DMS153 treated with DMSO at 0.1 percent for 48 hours (cell line): ENCODE data around the gene CR1.
"Not testable (repeated sequence)": the region's sequence is repeated elsewhere in the genome, so short reads cannot be mapped to it uniquely, and the experiment has no call there.

ENCODE experiments used
- DNase-seq: peaks from one replicate; lab custom pipeline; 2025; ENCODE audit not compliant: unreplicated experiment; lab: John Stamatoyannopoulos, UW

CR1 gene

DNA sequence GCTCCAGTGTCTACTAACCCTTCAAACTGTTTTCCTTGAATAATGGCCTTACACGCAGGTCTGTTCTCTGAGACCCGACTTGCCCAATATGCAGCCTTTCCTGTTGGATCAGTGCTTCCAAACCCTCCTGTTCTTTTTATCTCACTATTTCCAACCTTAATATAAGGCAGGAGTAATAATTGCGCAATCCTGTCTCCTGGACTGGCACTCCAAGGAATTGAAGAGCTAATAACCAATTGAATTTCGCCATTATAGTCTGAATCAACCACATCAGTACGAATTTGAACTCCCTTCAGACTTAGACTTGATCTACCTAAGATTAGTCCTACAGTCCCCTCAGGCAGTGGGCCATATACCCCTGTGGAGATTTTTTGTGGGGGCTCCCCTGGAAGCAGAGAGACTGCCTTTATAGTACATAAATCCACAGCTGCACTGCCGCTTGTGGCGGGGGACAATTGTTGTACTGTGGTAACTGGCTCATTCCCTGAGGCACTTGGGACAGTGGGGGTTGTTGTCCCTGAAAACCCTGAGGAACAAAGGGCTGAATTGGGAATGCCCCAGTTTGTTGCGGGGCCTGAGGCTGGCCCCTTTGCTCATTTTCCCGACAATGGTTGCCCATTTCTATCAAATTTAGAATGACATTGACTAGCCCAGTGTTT, 142.7 kb downstream of the CR1 start:
- DNase-seq = not testable (repeated sequence)

DNA sequence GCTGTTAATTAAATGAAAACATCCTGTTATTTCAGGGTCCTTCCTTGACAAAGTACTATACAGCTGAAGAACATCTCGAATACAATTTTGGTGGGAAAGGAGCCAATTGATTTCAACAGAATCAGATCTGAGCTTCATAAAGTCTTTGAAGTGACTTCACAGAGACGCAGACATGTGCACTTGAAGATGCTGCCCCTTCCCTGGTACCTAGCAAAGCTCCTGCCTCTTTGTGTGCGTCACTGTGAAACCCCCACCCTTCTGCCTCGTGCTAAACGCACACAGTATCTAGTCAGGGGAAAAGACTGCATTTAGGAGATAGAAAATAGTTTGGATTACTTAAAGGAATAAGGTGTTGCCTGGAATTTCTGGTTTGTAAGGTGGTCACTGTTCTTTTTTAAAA, 143.4 kb downstream of the CR1 start:
- DNase-seq = not testable (repeated sequence)

DNA sequence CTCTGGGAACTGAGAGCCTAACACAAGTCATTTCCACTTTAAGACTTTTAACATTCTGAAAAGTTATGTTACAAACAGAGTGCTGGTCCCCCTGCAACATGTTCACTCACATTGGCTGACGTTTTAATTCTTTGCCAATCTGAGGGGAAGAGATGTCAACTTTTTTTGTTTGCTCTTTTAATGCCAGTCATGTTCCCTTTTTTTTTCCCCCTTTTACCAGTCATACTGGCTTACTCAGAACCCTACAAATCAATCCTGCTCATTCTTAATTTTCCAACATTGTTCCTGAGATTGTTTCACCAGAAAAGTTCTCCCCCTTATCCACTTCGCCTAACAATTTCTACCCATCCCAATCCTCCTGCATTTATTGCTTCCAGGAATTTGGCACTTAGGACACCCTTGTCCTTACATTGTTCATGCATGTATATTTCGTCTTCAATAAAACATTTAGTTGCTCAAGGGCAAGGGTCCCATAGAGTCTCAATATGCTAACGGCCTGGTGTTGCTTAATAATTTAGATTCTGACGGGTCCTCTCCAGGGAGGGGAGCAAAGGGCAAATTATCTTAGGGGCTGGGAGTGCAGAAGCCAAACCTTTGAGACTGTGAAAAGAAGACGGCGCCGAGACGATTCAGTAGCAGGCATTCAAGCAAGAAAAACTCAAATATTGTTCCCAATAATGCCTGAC, 148.4 kb downstream of the CR1 start:
- DNase-seq = no peak

DNA sequence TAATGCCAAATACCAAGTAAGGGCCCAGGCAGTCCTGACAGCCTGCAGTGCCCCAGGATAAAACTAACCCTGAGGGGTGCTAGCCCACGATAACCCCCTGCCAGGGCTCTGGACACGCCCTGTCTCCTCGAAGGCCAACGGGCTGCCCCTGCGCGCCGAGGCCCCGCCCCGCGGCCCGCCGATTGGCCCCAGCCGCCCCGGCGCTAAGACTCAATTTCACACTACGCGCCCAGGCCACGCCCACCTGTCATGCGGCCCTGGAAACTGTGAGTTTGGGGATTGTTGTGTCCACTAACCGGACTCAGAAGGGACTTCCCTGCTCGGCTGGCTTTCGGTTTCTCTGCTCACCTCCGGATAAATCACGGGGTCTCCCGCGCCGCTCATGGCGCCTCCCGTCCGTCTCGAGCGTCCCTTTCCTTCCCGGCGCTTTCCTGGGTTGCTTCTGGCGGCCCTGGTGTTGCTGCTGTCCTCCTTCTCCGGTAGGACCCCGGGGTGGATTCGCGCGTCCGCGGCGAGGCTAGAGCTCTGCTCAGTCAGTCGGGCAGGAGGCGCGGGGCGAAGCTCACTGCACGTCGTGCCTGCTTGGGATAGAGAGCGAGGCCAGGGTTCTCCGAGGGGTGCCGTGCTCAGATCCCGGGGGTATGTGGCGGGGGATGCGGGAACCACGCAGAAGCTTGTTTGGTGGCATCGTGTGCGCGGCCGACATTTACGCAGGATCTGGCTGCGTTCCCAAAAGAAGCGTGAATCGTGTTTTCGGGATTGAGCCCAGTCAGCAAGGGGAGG, 149.1 kb downstream of the CR1 start, which contains the start of gene CR1L:
Gene CR1L, plus strand, starts transcription at position 282 of the 783 bp plus-strand sequence. Its CDS starts 101 bp downstream, at position 383.
- DNase-seq = peak; percentile 36

DNA sequence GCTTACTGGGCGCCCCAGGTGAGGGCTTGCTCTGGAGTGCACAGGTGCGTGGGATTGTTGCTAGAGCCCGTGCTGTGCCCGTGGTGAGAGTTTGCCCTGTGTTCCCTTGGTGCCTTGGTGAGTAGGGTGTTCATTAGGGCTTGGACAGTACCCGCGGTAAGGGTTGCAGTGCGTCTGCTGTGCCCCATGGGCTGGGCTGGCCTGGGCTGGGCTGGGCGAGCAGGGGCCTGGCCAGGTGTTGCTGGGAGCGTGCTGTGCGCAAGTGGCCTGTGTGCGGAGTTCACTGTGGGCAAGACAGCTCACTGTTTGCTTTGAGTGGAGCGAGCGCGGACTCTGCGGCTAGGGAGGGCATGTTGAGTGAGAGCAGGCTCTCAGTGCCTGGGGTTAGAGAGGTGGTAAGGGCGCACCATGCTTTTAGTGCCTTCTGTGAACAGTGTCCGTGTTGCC, 149.7 kb downstream of the CR1 start:
- no peak for DNase-seq

DNA sequence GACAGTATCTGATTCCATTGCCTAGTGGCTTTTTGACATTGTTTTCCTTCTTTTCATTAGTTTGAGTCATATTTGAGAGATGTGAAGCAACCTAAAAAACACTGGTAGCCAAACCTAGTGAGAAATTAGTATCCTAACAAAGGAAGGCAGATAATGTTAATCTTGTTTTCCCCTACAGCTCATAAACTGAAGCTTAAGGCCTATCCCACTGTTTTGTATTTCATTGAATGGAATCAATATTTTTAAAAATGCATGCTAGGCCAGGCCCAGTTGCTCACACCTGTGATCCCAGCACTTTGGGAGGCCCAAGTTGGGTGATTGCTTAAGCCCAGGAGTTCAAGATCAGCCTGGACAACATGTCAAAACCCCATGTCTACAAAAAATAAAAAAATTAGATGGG, 150.2 kb downstream of the CR1 start:
- DNase-seq = no peak

DNA sequence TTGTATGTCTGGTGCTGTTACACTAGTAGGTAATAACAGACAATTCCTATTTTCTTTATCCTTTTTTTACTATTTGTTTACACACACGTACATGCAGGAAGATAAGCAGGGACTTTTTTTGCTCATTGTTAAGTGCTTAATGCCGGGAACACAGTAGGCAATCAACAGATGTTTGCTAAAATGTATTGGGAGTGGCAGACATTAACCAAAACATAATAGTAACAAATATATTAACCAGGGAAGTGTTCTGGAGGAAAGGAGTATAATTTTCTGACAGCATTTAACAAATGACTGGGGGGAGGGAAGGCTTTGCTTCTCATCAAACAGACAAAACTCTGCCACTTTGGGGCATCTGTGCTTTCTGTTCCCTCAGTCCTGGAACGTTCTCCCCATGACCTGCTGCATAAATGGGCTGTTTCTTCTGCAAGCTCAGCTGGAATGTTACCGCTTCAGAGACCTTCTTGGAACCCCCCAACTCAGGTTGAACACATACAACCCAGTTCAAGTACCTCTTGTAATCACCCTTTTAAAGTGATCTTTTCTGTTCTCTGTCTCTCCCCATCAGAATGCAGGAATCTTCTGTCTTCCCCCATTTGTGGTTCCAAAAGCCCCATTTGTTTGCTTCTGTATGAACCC, 151.1 kb downstream of the CR1 start:
- DNase-seq = peak; percentile 53

DNA sequence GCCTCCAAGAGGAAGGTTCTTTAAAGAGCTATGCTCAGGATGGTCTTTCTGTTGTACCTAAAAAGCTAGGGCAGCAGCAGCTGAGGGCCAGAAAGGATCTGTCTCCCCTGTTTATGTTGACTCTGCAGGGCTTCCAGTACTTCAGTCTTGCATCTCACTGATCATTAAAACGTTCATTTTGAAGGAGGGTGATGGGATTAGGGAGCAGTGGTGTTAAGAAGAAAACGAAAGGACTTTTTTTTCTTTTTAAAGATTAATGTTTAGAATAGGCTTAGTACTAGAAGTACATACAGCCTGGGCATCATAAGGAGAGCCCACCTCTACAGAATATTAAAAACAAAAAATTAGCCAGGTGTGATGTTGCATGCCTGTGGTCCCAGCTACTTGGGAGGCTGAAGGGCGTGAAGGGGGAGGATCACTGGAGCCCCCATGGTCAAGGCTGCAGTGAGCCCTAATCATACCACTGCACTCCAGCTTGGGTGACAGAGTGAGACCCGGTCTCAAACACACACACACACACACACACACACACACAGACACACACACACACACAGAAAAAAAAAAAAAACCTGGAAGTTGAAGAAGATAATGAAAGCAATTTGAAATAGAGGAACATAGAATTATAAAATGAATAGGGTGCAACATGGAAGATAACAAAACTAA, 151.8 kb downstream of the CR1 start:
- no peak for DNase-seq

DNA sequence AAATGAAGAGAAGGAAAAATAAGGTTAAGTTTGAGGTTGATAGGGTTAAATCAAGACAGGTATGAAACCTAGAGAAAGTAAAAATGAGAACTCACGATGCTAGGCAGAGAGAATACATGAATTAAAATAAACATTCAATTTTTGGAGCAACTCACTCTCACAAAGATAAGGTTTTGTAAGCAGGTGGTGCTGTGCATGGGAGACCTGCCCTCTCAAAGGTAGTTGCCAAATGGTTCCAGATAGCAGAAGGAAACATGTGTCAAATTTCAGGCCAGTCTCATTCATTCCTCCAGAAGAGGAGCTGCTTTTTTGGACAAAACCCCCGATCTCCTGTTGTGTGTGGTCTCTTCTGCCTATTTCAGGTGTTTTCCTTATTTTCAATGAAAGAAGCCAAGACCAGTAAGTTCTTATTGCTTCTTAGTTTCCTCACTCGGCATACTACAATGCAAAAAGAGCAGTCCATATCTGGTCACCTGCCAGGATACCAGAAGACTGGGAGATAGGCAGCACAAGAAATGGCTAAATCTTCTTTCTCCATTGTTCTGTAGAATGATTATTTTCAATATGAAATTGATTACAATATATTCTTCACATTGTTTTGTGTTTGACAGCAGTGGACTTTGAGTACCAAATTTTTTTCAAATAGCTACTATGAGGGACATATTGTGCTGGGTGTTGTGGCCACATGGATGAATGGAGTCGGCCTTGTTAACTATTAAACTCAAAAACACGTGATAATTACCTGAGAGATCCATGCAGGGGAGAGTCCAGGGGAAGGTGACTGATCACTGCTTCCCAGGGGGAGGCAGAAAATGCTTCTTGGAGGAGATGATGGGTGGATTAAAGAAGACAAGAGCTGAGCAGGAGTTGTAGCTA, 152.6 kb downstream of the CR1 start:
- no peak for DNase-seq

DNA sequence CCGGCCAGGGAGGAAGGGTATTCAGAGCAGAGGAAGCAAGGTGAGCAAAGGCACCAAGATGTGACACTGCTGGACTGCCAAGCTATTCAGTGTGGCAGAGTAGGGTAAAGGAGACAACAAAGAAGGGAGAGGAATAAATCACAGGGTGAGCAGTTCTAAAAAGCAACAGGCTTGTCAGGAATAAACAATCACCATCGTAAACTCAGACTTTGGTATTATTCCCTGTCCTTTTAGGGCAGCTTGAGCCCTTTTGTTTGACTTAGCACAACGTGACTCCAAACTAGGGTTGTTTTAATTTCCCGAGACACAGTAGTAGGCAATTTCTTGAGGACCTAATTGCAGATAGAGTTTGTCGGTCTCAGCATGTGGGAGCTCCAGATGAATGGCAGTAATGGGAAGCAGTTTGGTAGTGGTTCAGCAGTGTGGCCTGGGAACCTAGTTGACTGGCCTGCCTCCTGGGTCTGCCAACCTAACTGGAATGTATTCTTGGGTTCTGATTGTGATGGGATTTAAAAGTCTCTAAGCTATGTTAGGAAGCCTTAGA, 153.3 kb downstream of the CR1 start:
- DNase-seq = no peak

DNA sequence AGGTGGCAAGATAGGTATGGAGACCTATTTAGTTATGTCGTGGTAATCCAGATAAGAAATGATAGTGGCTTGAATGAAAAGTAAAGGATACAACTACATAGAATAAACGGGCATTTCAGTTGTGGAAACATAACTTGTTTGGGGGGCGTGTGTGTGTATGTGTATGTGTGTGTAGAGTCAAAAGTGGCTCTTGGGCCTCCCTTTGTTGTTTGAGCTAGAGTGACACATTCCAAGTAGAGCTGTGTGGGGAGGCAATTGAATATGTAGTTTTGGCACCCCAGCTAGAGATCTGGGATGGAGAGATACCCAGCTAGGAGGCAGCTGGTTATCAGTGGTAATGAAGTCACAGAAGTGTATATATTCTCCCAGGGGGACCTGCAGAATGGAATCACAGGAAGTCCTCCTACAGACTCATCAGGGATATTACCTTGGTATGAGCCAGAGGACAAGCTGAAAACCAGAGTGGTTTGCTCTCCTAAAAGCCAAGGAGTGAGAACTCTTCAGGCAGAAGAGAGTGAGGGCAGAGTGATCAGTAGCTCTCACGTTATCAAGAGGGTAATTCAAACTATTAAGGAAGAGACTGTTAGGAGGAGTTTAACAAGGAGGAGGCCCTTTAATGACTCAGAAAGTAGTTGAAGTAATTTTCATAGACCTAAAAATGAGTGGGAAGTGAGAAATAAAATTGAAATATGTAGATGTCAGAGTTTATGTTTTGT, 154.1 kb downstream of the CR1 start:
- DNase-seq = no peak

DNA sequence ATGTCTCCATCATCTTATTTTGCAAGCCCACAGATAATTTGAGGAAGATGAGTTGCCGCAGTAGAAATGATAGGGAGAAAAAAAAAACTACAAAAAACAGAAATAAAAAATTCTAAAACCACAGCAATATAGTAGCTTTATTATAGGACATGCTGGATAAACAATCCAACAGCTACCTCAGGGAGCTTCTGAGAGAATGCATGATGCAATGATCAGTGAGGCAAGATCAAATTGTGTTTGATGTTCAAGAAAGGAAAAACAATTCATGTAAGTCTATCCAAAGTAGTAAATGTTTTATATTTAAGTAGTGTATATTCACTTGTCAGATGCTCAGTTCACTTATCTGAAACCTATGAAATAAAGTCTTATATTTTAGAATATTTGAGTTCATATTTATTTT, 155.6 kb downstream of the CR1 start:
- no peak for DNase-seq

DNA sequence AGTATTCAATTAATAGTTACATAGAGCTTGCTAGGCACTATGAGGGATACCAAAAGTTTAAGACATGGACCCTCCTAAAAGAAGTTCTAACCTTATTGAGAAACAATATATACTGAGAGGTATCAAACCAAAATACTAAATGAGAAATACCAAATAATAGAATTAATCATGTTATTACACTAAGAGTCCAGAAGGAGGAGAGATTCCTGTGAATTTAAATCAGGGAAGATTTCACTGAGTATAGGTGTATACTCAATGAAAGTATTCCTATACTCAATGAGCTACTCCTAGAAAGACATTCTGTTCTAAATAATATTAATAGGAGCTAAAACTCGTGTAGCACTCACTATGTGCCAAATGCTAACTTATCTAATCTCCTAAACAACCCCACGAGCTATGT, 158.4 kb downstream of the CR1 start:
- DNase-seq = no peak

DNA sequence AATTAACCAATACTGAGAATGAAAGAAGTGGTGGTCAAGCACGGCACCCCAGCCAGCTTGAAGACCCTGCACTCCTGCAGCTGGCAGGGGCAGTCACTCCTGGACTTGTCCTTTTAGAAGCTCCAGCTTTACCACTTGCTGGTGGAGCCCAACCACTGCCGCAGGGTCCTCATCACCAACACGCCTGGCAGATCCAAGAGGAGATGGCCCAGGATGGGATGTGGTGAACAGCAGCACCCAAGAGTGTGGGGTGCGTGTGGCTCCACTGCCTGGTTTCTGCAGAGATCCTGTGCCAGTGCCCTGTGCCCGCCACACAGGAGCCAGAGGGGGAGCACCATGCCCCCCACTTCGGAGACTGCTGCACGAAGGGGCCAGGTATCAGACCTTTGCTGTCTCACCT, 162.5 kb downstream of the CR1 start:
- no peak for DNase-seq

DNA sequence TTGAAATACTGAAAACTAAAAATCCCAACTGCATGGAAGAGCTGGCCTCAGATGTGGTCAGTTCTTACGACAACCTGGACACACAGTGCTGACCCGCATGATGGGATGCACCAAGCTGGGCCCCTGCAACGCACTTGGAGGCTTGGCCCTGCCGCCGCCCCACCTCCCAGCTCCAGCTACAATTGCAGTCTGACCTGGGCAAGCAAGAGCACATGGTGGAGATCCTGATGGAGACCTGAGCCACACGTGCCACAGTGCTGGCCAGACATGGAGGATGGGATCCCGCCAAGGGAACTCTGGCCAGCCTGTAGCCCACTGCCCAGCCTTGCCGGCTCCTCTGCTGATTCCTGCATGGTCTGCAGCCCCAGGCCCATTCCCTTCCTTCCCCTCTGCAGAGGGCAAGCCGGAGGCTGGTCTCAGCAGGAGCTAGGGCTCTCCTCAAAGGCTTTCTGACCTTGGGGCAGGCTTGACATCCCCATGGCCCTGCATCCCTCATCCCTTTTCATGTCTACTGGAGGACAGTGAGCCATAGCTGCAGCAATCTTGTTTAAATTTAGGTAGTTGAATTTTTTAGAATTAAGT, 163.0 kb downstream of the CR1 start:
- DNase-seq = no peak

DNA sequence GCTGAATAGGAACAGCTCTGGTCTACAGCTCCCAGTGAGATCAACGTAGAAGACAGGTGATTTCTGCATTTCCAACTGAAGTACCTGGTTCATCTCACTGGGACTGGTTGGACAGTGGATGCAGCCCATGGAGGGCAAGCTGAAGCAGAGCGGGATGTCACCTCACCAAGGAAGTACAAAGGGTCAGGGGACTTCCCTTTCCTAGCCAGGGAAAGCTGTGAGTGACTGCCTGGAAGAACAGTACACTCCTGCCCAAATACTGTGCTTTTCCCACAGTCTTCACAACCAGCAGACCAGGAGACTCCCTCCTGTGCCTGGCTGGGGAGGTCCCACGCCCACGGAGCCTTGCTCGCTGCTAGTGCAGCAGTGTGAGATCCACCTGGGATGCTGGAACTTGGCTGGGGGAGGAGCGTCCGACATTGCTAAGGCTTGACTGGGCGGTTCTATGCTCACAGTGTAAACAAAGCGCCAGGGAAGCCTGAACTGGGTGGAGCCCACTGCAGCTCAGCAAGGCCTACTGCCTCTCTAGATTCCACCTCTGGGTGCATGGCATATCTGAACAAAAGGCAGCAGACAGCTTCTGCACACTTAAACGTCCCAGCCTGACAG, 163.7 kb downstream of the CR1 start:
- DNase-seq = no peak

DNA sequence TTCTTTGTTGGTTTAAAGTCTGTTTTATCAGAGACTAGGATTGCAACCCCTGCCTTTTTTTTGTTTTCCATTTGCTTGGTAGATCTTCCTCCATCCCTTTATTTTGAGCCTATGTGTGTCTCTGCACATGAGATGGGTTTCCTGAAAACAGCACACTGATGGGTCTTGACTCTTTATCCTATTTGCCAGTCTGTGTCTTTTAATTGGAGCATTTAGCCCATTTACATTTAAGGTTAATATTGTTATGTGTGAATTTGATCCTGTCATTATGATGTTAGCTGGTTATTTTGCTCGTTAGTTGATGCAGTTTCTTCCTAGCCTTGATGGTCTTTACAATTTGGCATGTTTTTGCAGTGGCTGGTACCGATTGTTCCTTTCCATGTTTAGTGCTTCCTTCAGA, 165.5 kb downstream of the CR1 start:
- DNase-seq = not testable (repeated sequence)

DNA sequence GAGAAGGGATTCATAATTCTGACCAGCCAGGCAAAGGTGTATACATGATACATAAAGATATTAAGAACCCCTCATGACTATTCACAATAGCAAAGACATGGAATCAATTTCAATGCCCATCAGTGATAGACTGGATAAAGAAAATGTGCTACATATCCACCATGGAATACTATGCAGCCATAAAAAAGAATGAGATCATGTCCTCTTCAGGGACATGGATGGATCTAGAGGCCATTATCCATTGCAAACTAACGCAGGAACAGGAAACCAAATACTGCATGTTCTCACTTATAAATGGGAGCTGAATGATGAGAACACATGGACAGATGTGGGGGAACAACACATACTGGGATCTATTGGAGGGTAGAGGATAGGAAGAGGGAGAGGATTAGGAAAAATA, 170.4 kb downstream of the CR1 start:
- no peak for DNase-seq
